ENCODE results near the gene CCDC174.

CCDC174 gene

DNA sequence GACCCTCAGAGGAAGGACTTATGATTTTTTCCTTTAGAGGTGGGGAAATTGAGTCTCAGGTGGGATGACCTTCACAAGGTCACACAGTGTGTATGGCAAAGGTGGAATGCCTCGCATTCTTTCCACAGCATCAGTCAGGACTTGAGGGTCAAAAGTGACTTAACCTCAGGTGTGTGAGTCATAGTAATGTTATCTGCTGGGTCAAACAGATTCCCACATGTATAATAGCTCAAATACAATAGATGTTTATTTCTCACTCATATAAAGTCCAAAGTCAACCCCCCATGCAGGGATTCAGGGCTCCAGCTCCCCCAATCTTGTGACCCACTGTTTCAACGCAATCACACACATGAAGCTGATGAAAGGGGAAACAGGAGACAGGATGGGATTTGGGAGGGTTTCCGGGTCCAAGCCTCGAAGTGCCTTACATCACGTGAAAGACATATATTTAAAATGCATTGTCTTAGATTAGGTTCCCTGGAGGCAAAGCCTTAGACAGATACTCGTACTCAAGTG lies 34.0 kb upstream of the CCDC174 start:
- no peak overlapping the region for H3K27ac Mint-ChIP-seq
- ATAC-seq (replicated peaks) = no peak
- no peaks in the 10 kb centered on the region for H3K4me1 Mint-ChIP-seq
- no peak overlapping the region for H3K4me3 Mint-ChIP-seq
- no peak for DNase-seq
- H3K36me3 Mint-ChIP-seq = no peaks in the 10 kb centered on the region
- no peaks in the 10 kb centered on the region for H3K9me3 Mint-ChIP-seq
- peaks cover 29 to 54% of the 10 kb centered on the region in 2 donors for H3K27me3 Mint-ChIP-seq

DNA sequence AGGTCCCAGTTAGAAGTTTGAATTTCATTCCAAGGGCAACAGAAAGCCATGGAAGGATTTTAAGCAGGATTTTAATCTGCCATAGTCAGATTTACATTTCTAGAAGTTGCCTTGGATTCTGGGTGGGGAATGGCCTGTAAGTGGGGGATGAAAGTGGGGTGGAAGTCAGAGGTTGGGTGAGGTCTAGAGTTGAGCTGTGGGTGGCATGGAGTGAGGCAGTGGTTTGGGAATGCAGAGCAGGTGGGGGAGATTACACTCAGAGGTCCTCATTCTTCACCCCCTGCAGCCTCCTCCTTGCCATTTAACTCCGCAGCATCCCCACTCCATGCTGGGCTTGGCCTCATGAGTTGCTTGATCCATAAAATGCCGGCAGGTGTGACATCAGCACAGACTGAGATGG lies 32.0 kb upstream of the CCDC174 start:
- H3K27ac Mint-ChIP-seq = no peak overlapping the region
- DNase-seq (no peak), ATAC-seq (replicated peaks) (no peak)
- no peak overlapping the region for H3K4me3 Mint-ChIP-seq
- no peaks in the 10 kb centered on the region for H3K9me3 Mint-ChIP-seq
- H3K4me1 Mint-ChIP-seq = no peaks in the 10 kb centered on the region
- H3K27me3 Mint-ChIP-seq = peaks cover 23 to 45% of the 10 kb centered on the region in 2 donors
- H3K36me3 Mint-ChIP-seq = no peaks in the 10 kb centered on the region

- no peak overlapping the region for H3K4me3 Mint-ChIP-seq
- no peaks in the 10 kb centered on the region for H3K9me3 Mint-ChIP-seq
- DNase-seq = no peak
- H3K36me3 Mint-ChIP-seq = no peaks in the 10 kb centered on the region
- H3K4me1 Mint-ChIP-seq = no peaks in the 10 kb centered on the region
- ATAC-seq (replicated peaks) = no peak
- H3K27ac Mint-ChIP-seq = no peak overlapping the region
- peaks cover 23 to 44% of the 10 kb centered on the region in 2 donors for H3K27me3 Mint-ChIP-seq
Measured at GRCh38 chr3:14620512-14620911, 31.1 kb upstream of the CCDC174 start.

- H3K27me3 Mint-ChIP-seq = peaks cover 19 to 41% of the 10 kb centered on the region in 2 donors
- ATAC-seq (replicated peaks) (no peak), DNase-seq (no peak)
- H3K4me3 Mint-ChIP-seq = no peak overlapping the region
- no peaks in the 10 kb centered on the region for H3K9me3 Mint-ChIP-seq
- no peaks in the 10 kb centered on the region for H3K4me1 Mint-ChIP-seq
- no peak overlapping the region for H3K27ac Mint-ChIP-seq
- H3K36me3 Mint-ChIP-seq = no peaks in the 10 kb centered on the region
Measured at GRCh38 chr3:14621093-14621492, 30.5 kb upstream of the CCDC174 start.

DNA sequence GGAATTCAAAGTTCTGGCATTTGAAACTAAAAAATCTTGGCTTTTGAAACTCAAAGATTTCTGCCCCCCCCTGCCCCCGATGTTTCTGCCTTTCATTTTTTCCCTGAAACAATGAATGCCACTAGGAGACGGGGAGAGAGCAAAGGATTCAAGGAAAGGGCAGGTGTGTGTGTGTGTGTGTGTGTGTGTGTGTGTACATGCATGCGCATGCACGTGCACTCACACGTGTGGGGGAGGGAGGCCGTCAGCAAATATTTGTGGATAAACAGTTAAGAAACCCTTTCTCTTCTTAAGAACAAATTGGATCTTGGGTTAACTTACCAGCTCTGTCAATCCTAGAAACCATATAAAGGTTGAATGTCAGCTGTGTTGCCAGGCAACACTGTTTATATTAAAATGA lies 29.2 kb upstream of the CCDC174 start:
- DNase-seq (no peak), ATAC-seq (replicated peaks) (no peak)
- Mint-ChIP-seq H3K9me3 (no peaks in the 10 kb centered on the region), H3K4me3 (no peak overlapping the region), H3K4me1 (no peaks in the 10 kb centered on the region), H3K27ac (no peak overlapping the region), H3K36me3 (no peaks in the 10 kb centered on the region), H3K27me3 (peaks cover 18 to 41% of the 10 kb centered on the region in 2 donors)

- no peak overlapping the region for H3K4me3 Mint-ChIP-seq
- no peaks in the 10 kb centered on the region for H3K36me3 Mint-ChIP-seq
- no peaks in the 10 kb centered on the region for H3K4me1 Mint-ChIP-seq
- peaks cover 31 to 41% of the 10 kb centered on the region in 2 donors for H3K27me3 Mint-ChIP-seq
- no peak overlapping the region for H3K27ac Mint-ChIP-seq
- ATAC-seq (replicated peaks) = no peak
- H3K9me3 Mint-ChIP-seq = peaks cover 1 to 8% of the 10 kb centered on the region in 2 donors
- no peak for DNase-seq
Measured at GRCh38 chr3:14623569-14624051, 28.0 kb upstream of the CCDC174 start.

- no peaks in the 10 kb centered on the region for H3K4me1 Mint-ChIP-seq
- no peak overlapping the region for H3K27ac Mint-ChIP-seq
- no peak overlapping the region for H3K4me3 Mint-ChIP-seq
- ATAC-seq (replicated peaks) (no peak), DNase-seq (no peak)
- no peaks in the 10 kb centered on the region for H3K36me3 Mint-ChIP-seq
- H3K27me3 Mint-ChIP-seq = peaks cover 28 to 41% of the 10 kb centered on the region in 2 donors
- H3K9me3 Mint-ChIP-seq = peaks cover 1 to 11% of the 10 kb centered on the region in 2 donors
Measured at GRCh38 chr3:14624498-14624897, 27.1 kb upstream of the CCDC174 start.

DNA sequence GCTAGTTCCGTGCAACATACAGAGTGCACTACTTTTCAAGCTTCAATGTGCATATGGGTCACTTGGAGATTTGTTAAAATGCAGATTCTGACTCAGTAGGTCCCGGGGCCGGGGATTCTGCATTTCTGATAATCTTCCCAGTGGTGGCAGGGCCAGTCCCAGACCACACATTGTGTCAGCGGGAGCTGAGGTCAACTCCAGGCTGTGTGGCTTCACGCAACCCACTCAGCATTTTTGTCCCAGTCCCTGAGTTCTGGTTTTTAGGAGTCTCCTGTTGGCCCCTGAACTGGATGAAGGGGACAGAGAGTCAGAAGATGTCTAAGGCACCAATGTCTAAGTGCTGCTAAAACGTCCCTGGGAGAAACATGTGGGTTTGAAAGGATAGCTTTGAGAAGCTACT lies 26.1 kb upstream of the CCDC174 start:
- Mint-ChIP-seq H3K36me3 (no peaks in the 10 kb centered on the region), H3K27me3 (peaks cover 30 to 41% of the 10 kb centered on the region in 2 donors), H3K4me3 (no peak overlapping the region), H3K4me1 (no peaks in the 10 kb centered on the region), H3K9me3 (peaks cover 1 to 11% of the 10 kb centered on the region in 2 donors), H3K27ac (no peak overlapping the region)
- ATAC-seq (replicated peaks) = no peak
- no peak for DNase-seq

GRCh38 chr3:14627815-14628214 lies 23.7 kb upstream of the CCDC174 start:
- Mint-ChIP-seq H3K4me3 (no peak overlapping the region), H3K9me3 (peaks cover 1 to 11% of the 10 kb centered on the region in 2 donors), H3K27me3 (peaks cover 30 to 47% of the 10 kb centered on the region in 2 donors), H3K36me3 (no peaks in the 10 kb centered on the region), H3K27ac (no peak overlapping the region), H3K4me1 (no peaks in the 10 kb centered on the region)
- DNase-seq (no peak), ATAC-seq (replicated peaks) (no peak)

DNA sequence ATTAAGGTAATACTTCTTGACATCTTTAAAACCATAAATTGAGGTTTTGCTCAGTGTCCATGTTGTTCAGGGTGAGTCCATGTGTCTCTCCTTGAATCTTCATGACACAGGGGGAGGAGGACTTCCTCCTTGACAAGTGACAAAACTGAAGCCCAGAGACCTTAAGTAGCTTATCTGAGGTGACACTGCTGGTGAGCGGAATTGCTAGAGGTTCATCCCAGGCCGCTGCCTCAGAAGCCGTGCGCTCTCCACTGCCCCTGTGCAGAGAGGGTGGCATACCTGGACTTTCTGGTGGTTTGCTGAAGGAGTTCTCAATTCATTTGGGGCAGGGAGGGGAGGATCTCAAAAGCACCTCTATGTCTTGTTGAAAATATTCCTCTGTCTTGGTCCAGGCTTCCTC lies 23.2 kb upstream of the CCDC174 start:
- Mint-ChIP-seq H3K27me3 (peaks cover 30 to 53% of the 10 kb centered on the region in 2 donors), H3K36me3 (no peaks in the 10 kb centered on the region), H3K4me3 (no peak overlapping the region), H3K4me1 (no peaks in the 10 kb centered on the region), H3K9me3 (peaks cover 1 to 11% of the 10 kb centered on the region in 2 donors), H3K27ac (no peak overlapping the region)
- ATAC-seq (replicated peaks) (no peak), DNase-seq (no peak)

- Mint-ChIP-seq H3K27me3 (peaks cover 40 to 68% of the 10 kb centered on the region in 2 donors), H3K9me3 (peaks cover 1 to 11% of the 10 kb centered on the region in 2 donors), H3K4me3 (no peak overlapping the region)
Measured at GRCh38 chr3:14630404-14631100, 21.0 kb upstream of the CCDC174 start.

GRCh38 chr3:14631101-14631497 lies 20.5 kb upstream of the CCDC174 start:
- no peaks in the 10 kb centered on the region for H3K4me1 Mint-ChIP-seq
- H3K4me3 Mint-ChIP-seq = no peak overlapping the region
- DNase-seq (no peak), ATAC-seq (replicated peaks) (no peak)
- peaks cover 42 to 69% of the 10 kb centered on the region in 2 donors for H3K27me3 Mint-ChIP-seq
- H3K9me3 Mint-ChIP-seq = peaks cover 1 to 11% of the 10 kb centered on the region in 2 donors
- no peaks in the 10 kb centered on the region for H3K36me3 Mint-ChIP-seq
- no peak overlapping the region for H3K27ac Mint-ChIP-seq

More at GRCh38 chr3:14630404-14631100, 21.0 kb upstream of the CCDC174 start:
- no peaks in the 10 kb centered on the region for H3K4me1 Mint-ChIP-seq
- DNase-seq (no peak), ATAC-seq (replicated peaks) (no peak)
- no peak overlapping the region for H3K27ac Mint-ChIP-seq
- no peaks in the 10 kb centered on the region for H3K36me3 Mint-ChIP-seq

- H3K27me3 Mint-ChIP-seq = peaks cover 47 to 70% of the 10 kb centered on the region in 2 donors
- DNase-seq (no peak), ATAC-seq (replicated peaks) (no peak)
- H3K4me1 Mint-ChIP-seq = no peaks in the 10 kb centered on the region
- H3K36me3 Mint-ChIP-seq = no peaks in the 10 kb centered on the region
- H3K27ac Mint-ChIP-seq = no peak overlapping the region
- no peak overlapping the region for H3K4me3 Mint-ChIP-seq
- peaks cover 1 to 11% of the 10 kb centered on the region in 2 donors for H3K9me3 Mint-ChIP-seq
Measured at GRCh38 chr3:14631687-14632441, 19.7 kb upstream of the CCDC174 start.

- H3K36me3 Mint-ChIP-seq = no peaks in the 10 kb centered on the region
- DNase-seq = no peak
- H3K4me3 Mint-ChIP-seq = no peak overlapping the region
- H3K27ac Mint-ChIP-seq = no peak overlapping the region
- H3K27me3 Mint-ChIP-seq = peaks cover 47 to 70% of the 10 kb centered on the region in 2 donors
- ATAC-seq (replicated peaks) = no peak
- no peaks in the 10 kb centered on the region for H3K4me1 Mint-ChIP-seq
- peaks cover 1 to 11% of the 10 kb centered on the region in 2 donors for H3K9me3 Mint-ChIP-seq
Measured at GRCh38 chr3:14632442-14632930, 19.1 kb upstream of the CCDC174 start.
